LHCN-M2 (cell line): Measurements from ENCODE around the gene DPYD. TPM values are rescaled to one million over a fixed set of nuclear protein-coding genes. Genes with fewer than 3 reads are reported as not detected.

Source experiments
- DNase-seq: peaks from one replicate; pipeline ENCODE4 v3.0.0-alpha.2; 2012; ENCODE audit warnings: low read depth
- total RNA-seq: library from RNA; depleted of rRNA; stranded (reverse); fragments of >200 nt; gene quantifications from 2 replicates; pipeline ENCODE4 v1.2.3, GENCODE V29; 2014

The DPYD gene
- total RNA-seq, 1 experiment from 2014 or later: 39.9 TPM

GRCh38 chr1:97844552-97845089 lies 76.2 kb downstream of the DPYD start:
- DNase-seq: no peak

GRCh38 chr1:97841338-97841737 lies 79.5 kb downstream of the DPYD start:
- no peak for DNase-seq

- no peak for DNase-seq
These were observed 83.7 kb downstream of the DPYD start for GRCh38 chr1:97837161-97837560.

DNA sequence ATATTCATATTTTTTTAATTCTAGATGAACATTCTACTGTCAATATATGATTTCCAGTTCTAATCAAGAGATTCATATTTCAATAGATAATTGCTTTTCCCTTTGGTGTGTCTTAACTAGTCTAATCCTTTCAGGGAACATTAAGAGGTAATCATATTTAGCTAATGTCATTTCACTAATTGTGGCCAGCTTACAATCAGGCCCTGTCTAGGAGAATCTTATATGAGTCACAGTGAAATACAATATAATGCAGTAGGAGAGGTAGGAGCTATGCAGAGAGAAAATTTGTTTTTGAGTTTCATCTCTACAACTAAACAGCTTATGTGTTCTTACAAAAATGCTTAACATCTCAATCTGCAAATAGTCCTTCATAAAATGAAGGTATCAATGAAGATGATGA lies 85.9 kb downstream of the DPYD start:
- peak; percentile 5 for DNase-seq

GRCh38 chr1:97833881-97834280 lies 87.0 kb downstream of the DPYD start:
- DNase-seq: no peak

DNA sequence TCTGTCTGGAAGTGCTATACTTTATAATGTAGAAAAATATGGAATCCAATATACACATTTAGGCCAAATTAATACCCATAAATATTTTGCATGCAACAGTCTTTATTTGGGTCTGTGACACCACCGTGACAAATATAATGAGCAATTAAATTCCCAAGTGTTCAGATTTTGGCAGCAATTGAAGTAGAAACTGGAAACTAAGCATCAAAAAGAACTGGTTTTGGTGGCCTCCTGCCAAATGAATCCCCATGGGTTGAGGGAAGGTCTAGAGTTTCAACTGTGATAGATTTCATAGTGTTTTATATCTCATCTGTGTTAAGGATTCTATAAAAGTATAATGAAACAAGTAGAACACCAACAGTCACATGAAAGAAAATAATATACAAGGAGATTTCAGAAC lies 88.4 kb downstream of the DPYD start:
- peak; percentile 85 for DNase-seq

- DNase-seq: peak; percentile 14
These were observed 92.9 kb downstream of the DPYD start for GRCh38 chr1:97827887-97828286.

DNA sequence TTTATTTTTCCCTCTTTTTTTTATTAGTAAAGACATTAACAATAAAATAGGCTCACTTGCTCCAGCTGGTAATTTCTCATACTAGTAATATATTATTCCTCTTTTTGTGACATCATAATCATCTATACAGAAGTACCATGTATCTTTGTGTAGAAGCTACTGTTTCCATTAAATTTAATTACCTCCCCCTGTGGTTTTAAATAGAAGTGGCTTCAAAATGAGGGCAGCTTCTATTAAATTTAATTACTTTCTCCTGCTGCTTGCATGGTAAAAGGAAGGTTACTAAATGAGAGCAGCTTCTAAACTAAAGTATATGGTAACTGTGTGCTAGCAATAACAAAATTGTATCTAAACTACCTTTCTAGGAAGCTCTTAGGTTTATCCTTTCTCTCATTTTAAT lies 94.0 kb downstream of the DPYD start:
- DNase-seq: no peak

- DNase-seq: no peak
These were observed 96.2 kb downstream of the DPYD start for GRCh38 chr1:97824624-97825023.

DNA sequence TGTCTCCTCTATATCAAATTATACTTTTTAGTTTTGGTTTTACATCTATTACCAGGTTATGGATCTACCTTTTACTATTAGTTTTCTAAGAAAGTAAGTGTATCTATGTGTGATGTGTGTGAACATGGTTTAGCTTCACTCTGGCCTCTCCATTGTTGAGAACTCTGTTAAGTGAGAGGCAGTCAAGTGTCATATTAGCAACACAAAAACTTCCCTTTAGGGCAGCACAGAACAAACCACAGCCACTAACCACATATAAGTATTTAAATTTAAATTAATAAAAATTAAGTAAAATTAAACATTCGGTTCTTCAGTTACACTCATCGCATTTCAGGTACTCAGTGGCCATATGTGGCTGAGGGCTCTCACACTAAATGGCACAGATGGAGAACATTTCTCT lies 96.6 kb downstream of the DPYD start:
- no peak for DNase-seq

GRCh38 chr1:97820470-97821188 lies 100.2 kb downstream of the DPYD start:
- peak; percentile 52 for DNase-seq

DNA sequence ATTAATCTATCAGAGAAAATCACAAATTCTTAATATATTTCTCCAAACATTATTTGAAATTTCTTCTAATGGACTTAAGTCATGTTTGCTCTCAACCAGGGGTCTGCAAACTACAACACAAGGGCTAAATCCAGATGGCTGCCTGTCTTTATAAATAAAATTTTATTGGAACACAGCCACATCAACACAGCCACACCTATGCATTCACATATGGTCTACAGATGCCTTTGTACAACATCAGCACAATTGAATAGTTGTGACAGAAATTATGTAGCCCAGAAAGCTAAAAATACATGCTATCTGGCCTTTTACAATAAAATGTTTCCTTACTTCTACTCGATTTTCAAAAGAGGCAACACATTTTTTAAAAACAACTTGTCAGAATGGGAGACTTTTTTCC lies 103.9 kb downstream of the DPYD start:
- no peak for DNase-seq

DNA sequence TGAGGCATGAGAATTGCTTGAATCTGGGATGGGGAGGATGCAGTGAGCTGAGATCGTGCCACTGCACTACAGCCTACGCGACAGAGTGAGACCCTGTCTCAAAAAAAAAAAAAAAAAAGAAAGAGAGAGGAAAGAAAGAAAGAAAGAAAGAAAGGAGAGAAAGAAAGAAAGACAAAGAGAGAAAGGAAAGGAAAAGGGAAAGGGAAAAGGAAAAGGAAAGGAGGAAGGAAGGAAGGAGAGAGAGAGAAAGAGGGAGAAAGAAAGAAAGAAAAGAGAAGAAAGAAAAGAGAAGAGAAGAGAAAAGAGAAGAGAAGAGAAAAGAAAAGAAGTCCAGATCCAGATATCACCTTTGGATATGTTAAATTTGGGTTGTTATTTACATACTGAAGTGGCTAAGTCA lies 106.0 kb downstream of the DPYD start:
- no peak for DNase-seq

GRCh38 chr1:97814121-97814520 lies 106.7 kb downstream of the DPYD start:
- peak; percentile 60 for DNase-seq

DNA sequence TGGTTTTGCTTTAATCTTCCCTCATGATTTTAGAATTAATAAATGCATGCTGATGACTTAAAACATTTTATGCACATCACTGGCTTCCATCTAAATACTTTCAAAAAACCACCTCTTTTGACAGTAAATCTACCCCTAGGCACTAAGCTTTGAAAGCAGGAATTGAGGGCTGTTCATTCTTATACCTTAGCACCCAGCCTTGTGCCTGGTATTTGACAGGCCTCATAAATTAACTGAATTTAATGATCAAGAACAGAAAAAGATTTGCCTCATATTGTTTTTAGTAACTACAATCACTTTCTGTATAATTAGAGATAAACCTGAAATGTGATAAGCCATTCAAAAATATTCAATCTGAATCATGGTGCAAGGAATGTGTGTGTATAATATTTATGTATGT lies 108.8 kb downstream of the DPYD start:
- no peak for DNase-seq

DNA sequence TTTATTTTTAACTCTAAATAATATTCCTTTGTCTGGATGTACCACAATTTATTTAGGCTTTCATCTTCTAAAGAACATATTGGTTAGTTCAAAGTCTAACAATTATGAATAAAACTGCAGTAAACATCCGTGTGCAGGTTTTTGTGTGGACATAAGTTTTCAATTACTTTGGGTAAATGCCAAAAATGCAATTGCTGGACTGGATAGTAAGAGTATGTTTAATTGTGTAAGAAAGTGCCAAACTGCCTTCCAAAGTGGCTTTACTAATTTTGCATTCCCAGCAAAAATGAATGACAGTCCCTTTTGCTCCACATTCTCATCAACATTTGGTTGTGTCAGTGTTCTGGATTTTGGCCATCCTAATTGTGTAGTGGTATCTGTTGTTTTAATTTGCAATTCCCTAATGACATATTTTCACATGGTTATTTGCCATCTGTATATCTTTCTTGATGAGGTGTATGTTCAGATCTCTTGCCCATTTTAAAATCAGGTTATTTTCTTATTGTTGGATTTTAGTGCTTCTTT lies 113.8 kb downstream of the DPYD start:
- DNase-seq: no peak

DNA sequence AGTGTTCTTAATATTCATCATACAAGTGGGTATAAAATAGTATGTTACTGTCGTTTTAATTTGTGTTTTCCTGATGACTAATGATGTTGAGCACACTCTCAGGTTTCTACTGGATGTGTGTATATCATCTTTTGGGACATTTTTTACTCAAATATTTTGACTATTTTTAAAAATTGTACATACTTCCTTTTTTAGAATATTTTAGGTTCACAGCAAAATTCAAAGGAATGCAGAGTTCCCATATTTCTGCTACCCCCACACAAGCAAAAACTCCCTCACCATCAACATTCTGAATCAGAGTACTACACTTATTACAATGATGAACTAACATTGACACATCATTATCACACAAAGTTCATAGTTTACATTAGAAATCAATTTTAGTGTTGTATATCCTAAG lies 114.5 kb downstream of the DPYD start:
- peak; percentile 49 for DNase-seq

DNA sequence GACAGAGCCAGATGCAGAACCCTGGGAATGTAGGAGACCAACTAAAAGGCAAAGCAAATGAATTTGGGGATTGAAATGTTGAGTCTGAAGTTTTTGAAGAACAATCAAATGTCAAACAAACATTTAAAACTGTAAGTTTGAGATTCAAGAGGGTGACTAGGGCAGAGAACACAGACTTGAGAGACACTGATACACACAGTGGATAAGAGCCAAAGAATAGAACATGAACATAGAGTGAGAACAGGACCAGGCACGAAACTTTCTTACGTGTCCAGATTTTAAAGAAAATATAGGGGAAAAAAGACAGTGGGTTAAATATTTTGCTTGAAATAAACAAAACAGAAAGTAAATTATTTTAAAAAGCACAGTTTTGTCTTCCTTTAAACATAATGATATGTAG lies 115.7 kb downstream of the DPYD start:
- no peak for DNase-seq

- no peak for DNase-seq
These were observed 117.8 kb downstream of the DPYD start for GRCh38 chr1:97803026-97803425.

DNA sequence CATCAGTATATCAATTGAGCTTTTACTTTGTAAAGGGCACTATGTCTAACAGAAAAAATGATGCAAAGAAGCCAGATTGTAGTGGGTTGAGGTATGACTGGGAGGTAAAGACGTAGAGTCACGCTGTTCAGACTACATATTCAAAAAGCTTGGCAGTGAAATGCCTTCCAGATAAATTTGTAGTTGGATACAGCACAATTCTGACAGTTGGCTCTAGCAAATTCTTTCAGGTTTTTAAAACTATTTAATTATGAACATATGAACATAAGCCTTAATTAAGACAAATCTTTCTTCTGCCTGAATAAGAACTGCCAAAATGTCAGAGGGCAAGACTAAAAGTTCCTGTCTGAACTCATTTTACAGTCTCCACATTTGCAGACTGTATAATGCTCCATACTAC lies 118.8 kb downstream of the DPYD start:
- no peak for DNase-seq

DNA sequence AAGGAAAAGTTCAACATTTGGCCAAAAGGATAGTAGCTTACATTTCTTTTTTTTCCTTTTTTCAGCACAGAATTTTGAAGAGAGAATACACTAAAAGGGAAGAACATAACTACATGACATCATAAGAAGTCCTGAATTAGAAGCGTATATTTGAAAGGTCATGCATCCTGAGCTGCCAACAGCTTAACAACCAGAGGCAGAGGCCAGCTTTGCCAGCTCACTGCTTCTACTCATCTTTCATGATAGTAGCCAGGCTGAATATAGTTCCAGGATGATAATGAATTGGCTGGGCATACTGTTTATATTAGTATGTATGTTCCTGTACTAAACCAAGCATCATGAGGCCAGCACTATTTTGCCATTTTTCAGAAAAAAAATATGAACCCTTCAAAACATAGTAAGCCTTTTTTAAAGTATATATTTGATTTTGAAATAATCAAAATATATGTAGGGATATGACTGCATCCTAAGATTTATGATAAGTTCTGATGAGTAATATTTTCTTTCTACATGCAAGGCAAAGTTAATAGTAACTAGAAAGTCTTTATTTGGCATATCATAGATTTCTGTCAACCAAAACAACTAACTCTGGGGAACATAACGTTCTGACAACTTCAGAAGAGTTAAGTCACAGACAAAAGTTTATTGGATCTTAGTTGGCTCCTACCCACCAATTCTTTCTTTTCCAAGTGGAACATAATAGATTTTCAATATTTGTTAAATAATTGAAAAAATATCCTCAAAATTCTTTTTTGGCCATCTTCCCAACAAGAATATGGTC lies 123.2 kb downstream of the DPYD start:
- DNase-seq: peak; percentile 49

GRCh38 chr1:97796711-97797110 lies 124.1 kb downstream of the DPYD start:
- DNase-seq: no peak

DNA sequence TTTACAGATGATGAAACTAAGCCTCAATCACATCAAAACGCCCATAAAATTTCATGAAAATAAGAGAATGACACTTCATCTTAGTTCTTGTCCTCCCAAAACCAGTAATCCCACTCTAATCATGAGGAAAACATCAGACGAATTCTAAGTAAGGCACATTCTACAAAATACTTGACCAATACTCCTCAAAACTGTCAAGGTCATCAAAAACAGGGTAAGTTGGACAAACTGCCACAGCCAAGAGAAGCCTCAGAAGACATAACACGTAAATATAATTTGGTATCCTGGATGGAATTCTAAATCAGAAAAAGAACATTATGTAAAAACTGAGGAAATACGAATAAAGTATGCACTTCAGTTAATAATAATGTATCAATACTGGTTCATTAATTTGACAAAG lies 128.2 kb downstream of the DPYD start:
- no peak for DNase-seq
